GM10266 (cell line): ENCODE measurements around the gene DYNC1H1.
"Not testable (repeated sequence)": the region's sequence is repeated elsewhere in the genome, so short reads cannot be mapped to it uniquely, and the experiment has no call there.

Experiments used
- DNase-seq: peaks from one replicate; pipeline ENCODE4 v3.0.0; 2012; ENCODE audit errors: extremely low spot score
- CTCF ChIP-seq: IDR thresholded peaks from 2 replicates; pipeline ENCODE4 v1.5.1; 2012; ENCODE audit warnings: mild to moderate bottlenecking, low read depth; ENCODE audit not compliant: control insufficient read depth, insufficient read depth; ENCODE audit errors: missing control alignments

Gene DYNC1H1

DNA sequence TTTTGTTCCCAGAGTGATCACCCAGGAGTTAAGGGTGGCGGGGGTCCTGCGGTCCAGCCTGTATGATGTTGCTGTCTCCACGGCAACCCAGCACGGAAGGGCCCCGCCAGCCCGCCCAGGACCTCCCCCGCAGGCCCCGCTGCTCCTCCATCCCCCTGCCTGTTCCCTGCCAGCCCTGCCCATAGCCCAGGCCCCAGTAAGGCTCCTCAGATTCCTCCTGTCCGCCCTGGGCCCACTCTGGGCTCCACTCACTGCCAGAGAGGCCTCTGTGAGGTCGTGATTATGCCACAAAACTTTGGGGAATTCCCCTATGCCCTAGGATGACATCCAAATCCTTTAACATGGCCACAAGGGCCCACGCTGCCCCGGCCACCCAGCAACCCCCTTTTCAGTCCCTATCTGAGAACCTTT lies 101.7 kb downstream of the DYNC1H1 start:
- DNase-seq, result no peak
- no peak for TF ChIP-seq CTCF

DNA sequence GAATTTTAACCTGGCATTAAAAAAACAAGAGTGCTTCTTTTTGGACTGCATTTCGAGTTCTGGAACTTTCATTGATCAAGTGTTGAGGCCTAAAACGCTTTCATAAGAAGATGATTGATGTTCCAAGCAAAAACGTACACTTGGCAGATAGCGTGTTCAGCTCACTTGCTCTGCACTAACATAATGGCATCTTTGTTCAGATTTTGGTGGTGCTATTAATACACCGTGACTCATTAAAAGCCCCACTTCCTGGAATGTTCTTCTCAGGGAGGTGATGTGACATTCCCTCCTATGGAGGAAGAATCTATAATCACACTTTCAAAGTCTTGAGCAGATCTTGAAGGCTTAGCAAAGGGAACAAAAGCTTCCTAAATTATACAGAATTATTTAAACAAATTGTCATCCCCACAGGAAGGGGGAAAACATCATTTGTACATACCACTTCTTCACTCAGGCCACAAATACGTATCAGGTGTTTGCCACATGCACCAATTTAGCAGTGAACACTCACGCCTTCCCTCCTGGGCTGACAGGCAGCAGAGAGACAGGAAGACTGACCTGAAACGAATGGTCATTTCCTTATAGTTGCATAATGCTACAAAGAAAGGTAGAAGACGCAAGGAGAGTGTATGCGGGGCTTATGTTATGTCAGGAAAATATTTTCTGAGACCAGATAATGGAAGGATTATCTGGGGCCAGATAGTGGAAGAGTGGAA lies 107.1 kb downstream of the DYNC1H1 start:
- DNase-seq, result no peak

GRCh38 chr14:102074415-102074964 lies 110.1 kb downstream of the DYNC1H1 start:
- TF ChIP-seq CTCF, result no peak
- DNase-seq, result no peak

More for the DNA sequence above, 107.1 kb downstream of the DYNC1H1 start:
- no peak for TF ChIP-seq CTCF

DNA sequence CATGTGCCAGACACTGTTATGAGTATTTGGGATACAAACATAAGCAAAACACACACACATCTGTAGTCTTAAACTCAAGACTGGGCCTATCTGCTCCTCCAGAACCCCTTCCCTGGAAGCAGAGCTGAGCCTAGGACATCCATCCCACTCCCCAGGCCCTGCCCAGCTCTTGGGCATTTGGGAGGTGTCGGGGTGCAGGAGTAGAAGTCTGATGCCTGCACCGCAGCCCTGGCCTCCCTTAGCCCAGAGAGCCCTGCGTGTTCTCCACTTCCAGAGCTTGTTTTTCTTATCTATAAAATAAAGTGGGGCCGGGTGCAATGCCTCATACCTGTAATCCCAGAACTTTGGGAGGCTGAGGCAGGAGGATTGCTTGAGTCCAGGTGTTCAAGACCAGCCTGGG lies 110.8 kb downstream of the DYNC1H1 start:
- no peak for DNase-seq
- no peak for TF ChIP-seq CTCF

- no peak for TF ChIP-seq CTCF
Observed at GRCh38 chr14:102077382-102077709, 113.0 kb downstream of the DYNC1H1 start.

DNA sequence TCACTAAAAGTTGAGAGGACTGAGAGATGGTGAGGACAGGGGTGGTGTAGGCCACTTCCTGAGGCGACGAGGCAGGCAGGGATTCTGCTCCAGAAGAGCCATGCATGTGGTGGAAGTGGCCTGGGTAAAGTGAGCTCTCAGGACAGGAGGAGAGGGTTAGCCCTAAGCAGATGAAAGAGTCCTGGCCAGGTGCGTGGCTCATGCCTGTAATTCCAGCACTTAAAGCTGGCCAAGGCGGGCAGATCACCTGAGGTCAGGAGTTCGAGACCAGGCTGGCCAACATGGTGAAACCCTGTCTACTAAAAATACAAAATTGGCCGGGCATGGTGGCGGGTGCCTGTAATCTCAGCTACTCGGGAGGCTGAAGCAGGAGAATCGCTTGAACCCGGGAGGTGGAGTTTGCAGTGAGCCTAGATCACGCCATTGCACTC lies 114.0 kb downstream of the DYNC1H1 start:
- DNase-seq, result not testable (repeated sequence)

More at GRCh38 chr14:102077382-102077709, 113.0 kb downstream of the DYNC1H1 start:
- no peak for DNase-seq

DNA sequence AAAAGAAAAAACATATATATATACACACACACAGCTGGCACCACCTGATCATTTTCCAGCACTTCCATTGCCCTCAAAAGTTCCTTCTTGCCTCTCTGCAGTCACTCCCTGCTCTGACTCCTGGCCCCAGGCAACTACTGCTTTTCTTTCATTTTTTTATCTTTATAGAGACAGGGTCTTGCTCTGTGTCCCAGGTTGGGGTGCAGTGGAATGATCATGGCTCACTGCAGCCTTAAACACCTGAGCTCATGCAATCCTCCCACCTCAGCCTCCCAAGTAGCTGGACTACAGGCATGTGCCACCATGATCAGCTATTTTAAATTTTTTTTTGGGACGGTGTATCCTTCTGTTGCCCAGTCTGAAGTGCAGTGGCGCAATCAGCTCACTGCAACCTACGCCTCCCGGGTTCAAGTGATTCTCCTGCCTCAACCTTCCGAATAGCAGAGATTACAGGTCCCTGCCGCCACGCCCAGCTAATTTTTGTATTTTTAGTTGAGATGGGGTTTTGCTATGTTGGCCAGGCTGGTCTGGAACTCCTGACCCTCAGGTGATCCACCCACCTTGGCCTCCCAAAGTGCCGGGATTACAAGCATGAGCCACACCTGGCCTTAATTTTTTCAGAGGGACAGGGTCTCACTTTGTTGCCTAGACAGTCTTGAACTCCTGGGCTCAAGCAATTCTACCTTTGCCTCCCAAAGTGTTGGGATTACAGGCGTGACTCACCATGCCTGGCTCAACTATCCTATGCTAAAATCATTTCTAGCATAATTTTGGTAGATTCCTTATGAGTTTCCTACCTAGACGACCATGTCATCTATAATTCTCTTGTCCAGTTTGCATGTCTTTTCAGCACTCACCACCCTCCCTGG lies 114.7 kb downstream of the DYNC1H1 start:
- TF ChIP-seq CTCF, result no peak
- no peak for DNase-seq
